IMR-90 (cell line): ENCODE results near the gene CALML4. TPM values are rescaled to one million over a fixed set of nuclear protein-coding genes. Genes with fewer than 3 reads are reported as not detected.

Experiments used
- ATAC-seq: fragments of 200-7000 bp; cut with Tn5 transposase; 2 replicates; pipeline ENCODE4 v1.9.1; 2020; ENCODE audit warnings: low read depth, mild to moderate bottlenecking, moderate library complexity
- BruUV-seq: library from RNA; stranded (reverse); fragments of 400-500 nt; replicated peaks from 2 replicates; lab custom pipeline; 2021; lab: Mats Ljungman, UMichigan
- CTCF ChIA-PET: fragments of 300-600 bp; formaldehyde crosslinking; extraction: SDS; loops from one replicate; lab custom pipeline; 2021; ENCODE audit warnings: antibody characterized with exemption; lab: Yijun Ruan, JAX
- POLR2A ChIA-PET: fragments of 300-600 bp; sonication (Branson Sonifier 250); formaldehyde crosslinking; loops from one replicate; lab custom pipeline; 2022; ENCODE audit warnings: antibody characterized with exemption; ENCODE audit not compliant: unreplicated experiment; lab: Charles Lee
- DNase-seq: peaks from one replicate; pipeline ENCODE4 v3.0.0; 2013
- H2AFZ ChIP-seq: replicated peaks from 2 replicates; pipeline ENCODE3; 2013; ENCODE audit warnings: low read length, mild to moderate bottlenecking; ENCODE audit not compliant: poor library complexity
- H2AK5ac ChIP-seq: 2 replicates; pipeline ENCODE4 v1.6.1; 2013; ENCODE audit warnings: low read depth, low read length, inconsistent platforms
- H2AK9ac ChIP-seq: replicated peaks from 2 replicates; pipeline ENCODE3; 2013; ENCODE audit warnings: mild to moderate bottlenecking, low read depth, low read length, moderate library complexity; ENCODE audit not compliant: poor library complexity
- H2BK120ac ChIP-seq: 2 replicates; pipeline ENCODE4 v1.6.1; 2013; ENCODE audit warnings: low read depth, low read length, inconsistent platforms
- H2BK15ac ChIP-seq: 3 replicates; pipeline ENCODE4 v1.6.1; 2013; ENCODE audit warnings: low read depth, low read length, inconsistent platforms
- H2BK20ac ChIP-seq: 2 replicates; pipeline ENCODE4 v1.6.1; 2013; ENCODE audit warnings: low read depth, mild to moderate bottlenecking, inconsistent platforms, low read length, moderate library complexity
- H2BK5ac ChIP-seq: 2 replicates; pipeline ENCODE4 v1.6.1; 2013; ENCODE audit warnings: mild to moderate bottlenecking, low read depth, low read length, inconsistent platforms; ENCODE audit not compliant: poor library complexity, severe bottlenecking
- H3K14ac ChIP-seq: replicated peaks from 2 replicates; pipeline ENCODE4 v1.6.1; 2013; ENCODE audit warnings: low read depth, low read length, inconsistent platforms
- H3K18ac ChIP-seq: 2 replicates; pipeline ENCODE4 v1.6.1; 2013; ENCODE audit warnings: low read depth, low read length, control low read depth
- H3K23ac ChIP-seq: 2 replicates; pipeline ENCODE4 v1.6.1; 2013; ENCODE audit warnings: low read depth, low read length, inconsistent platforms
- H3K27ac ChIP-seq: 2 replicates; pipeline ENCODE4 v1.5.1; 2013; ENCODE audit warnings: mild to moderate bottlenecking, control low read depth, low read length; ENCODE audit not compliant: insufficient read depth
- H3K27me3 ChIP-seq: 2 replicates; pipeline ENCODE4 v1.6.1; 2013; ENCODE audit warnings: low read length; ENCODE audit not compliant: control insufficient read depth, insufficient read depth
- H3K36me3 ChIP-seq: 2 replicates; pipeline ENCODE4 v1.6.1; 2013; ENCODE audit warnings: low read length, mixed read lengths; ENCODE audit not compliant: control insufficient read depth, insufficient read depth
- H3K4ac ChIP-seq: 2 replicates; pipeline ENCODE4 v1.6.1; 2013; ENCODE audit warnings: low read depth, low read length, inconsistent platforms
- H3K4me1 ChIP-seq: 2 replicates; pipeline ENCODE4 v1.6.1; 2013; ENCODE audit warnings: low read length, mixed read lengths; ENCODE audit not compliant: control insufficient read depth, insufficient read depth
- H3K4me2 ChIP-seq: 2 replicates; pipeline ENCODE4 v1.6.1; 2013; ENCODE audit warnings: low read depth, mild to moderate bottlenecking, control low read depth, low read length, moderate library complexity
- H3K4me3 ChIP-seq: 2 replicates; pipeline ENCODE4 v1.5.1; 2013; ENCODE audit warnings: low read depth, mild to moderate bottlenecking, control low read depth, low read length, moderate library complexity; ENCODE audit not compliant: insufficient read depth
- H3K56ac ChIP-seq: 2 replicates; pipeline ENCODE4 v1.6.1; 2013; ENCODE audit warnings: low read length, inconsistent platforms; ENCODE audit not compliant: insufficient read depth; ENCODE audit errors: extremely low read depth
- H3K79me1 ChIP-seq, 2 experiments: 2 replicates each; pipeline ENCODE4 v1.6.1; 2013; ENCODE audit warnings: low read length in 2 of 2, inconsistent platforms in 1 of 2, low read depth in 1 of 2
- H3K9ac ChIP-seq: 2 replicates; pipeline ENCODE4 v1.6.1; 2013; ENCODE audit warnings: low read depth, low read length, control low read depth
- H3K9me1 ChIP-seq: 2 replicates; pipeline ENCODE4 v1.6.1; 2013; ENCODE audit warnings: low read length, inconsistent platforms; ENCODE audit not compliant: insufficient read depth
- H3K9me3 ChIP-seq: 2 replicates; pipeline ENCODE4 v1.6.1; 2013; ENCODE audit warnings: low read length; ENCODE audit not compliant: control insufficient read depth, insufficient read depth
- H4K20me1 ChIP-seq: 2 replicates; pipeline ENCODE4 v1.6.1; 2013; ENCODE audit warnings: low read length, inconsistent platforms; ENCODE audit not compliant: insufficient read depth
- H4K5ac ChIP-seq: 2 replicates; pipeline ENCODE4 v1.6.1; 2013; ENCODE audit warnings: mild to moderate bottlenecking, low read depth, low read length, control low read depth
- H4K8ac ChIP-seq, 2 experiments: 2 replicates each; pipeline ENCODE4 v1.6.1; 2013; ENCODE audit warnings: low read depth in 2 of 2, low read length in 2 of 2, control low read depth in 1 of 2, inconsistent platforms in 1 of 2
- H4K91ac ChIP-seq: 2 replicates; pipeline ENCODE4 v1.6.1; 2013; ENCODE audit warnings: low read depth, low read length, inconsistent platforms; ENCODE audit not compliant: insufficient read depth
- BHLHE40 ChIP-seq: fragments of 150-350 bp; IDR thresholded peaks from 2 replicates; pipeline ENCODE4 v1.6.1; 2016; ENCODE audit warnings: mild to moderate bottlenecking, low read depth, low read length
- CEBPB ChIP-seq: IDR thresholded peaks from 2 replicates; pipeline ENCODE4 v1.6.1; 2012; ENCODE audit warnings: low read depth, low read length, improper control_type of control experiment
- CHD1 ChIP-seq: IDR thresholded peaks from 2 replicates; pipeline ENCODE4 v1.6.1; 2012; ENCODE audit warnings: low read depth, low read length, improper control_type of control experiment
- FOS ChIP-seq: fragments of 150-350 bp; IDR thresholded peaks from 2 replicates; pipeline ENCODE4 v1.6.1; 2016; ENCODE audit warnings: low read depth, low read length
- MAFK ChIP-seq: IDR thresholded peaks from 2 replicates; pipeline ENCODE4 v1.6.1; 2012; ENCODE audit warnings: low read depth, low read length, improper control_type of control experiment
- MAZ ChIP-seq: IDR thresholded peaks from 2 replicates; pipeline ENCODE4 v1.6.1; 2012; ENCODE audit warnings: low read depth, mild to moderate bottlenecking, low read length, improper control_type of control experiment, moderate library complexity, borderline replicate concordance
- MXI1 ChIP-seq: IDR thresholded peaks from 2 replicates; pipeline ENCODE4 v1.6.1; 2012; ENCODE audit warnings: low read depth, mild to moderate bottlenecking, low read length, moderate library complexity, borderline replicate concordance
- NFE2L2 ChIP-seq: fragments of 150-350 bp; IDR thresholded peaks from 2 replicates; pipeline ENCODE4 v1.6.1; 2016; ENCODE audit warnings: low read depth, mild to moderate bottlenecking, low read length
- POLR2A ChIP-seq: IDR thresholded peaks from 2 replicates; pipeline ENCODE4 v1.6.1; 2012; ENCODE audit warnings: mild to moderate bottlenecking, low read depth, low read length
- RAD21 ChIP-seq: IDR thresholded peaks from 2 replicates; pipeline ENCODE4 v1.6.1; 2012; ENCODE audit warnings: low read length, improper control_type of control experiment
- SMC3 ChIP-seq: fragments of 150-350 bp; IDR thresholded peaks from 2 replicates; pipeline ENCODE4 v1.6.1; 2016; ENCODE audit warnings: low read depth, mild to moderate bottlenecking, antibody characterized with exemption, low read length, moderate library complexity
- dilution Hi-C: fragments of 300-500 bp; cut with HindIII; formaldehyde crosslinking; loops from one replicate; pipeline ENCODE4 v1.14.3; 2018; ENCODE audit warnings: low sequenced_read_pairs; ENCODE audit not compliant: unreplicated experiment
- in situ Hi-C: fragments of 300-500 bp; cut with MboI; formaldehyde crosslinking; loops from 3 replicates; pipeline ENCODE4 v1.14.3; 2019; ENCODE audit warnings: low sequenced_read_pairs, inconsistent platforms, mixed read lengths
- intact Hi-C: fragments of 100-400 bp; cut with micrococcal nuclease; formaldehyde crosslinking; loops from 2 replicates; pipeline ENCODE4 v1.10.0; 2022
- polyA plus RNA-seq, 3 experiments: library from polyadenylated mRNA; depleted of rRNA; stranded (reverse); fragments of >200 nt; gene quantifications; 2 replicates each; pipeline ENCODE4 v1.2.3, GENCODE V29; 2012; ENCODE audit warnings: low replicate concordance in 1 of 3
- total RNA-seq: library from RNA; depleted of rRNA; stranded (reverse); fragments of >200 nt; gene quantifications from 2 replicates; pipeline ENCODE4 v1.2.3, GENCODE V29; 2012
- TF ChIP-seq, protein P1 (sequence below): conservative IDR thresholded peaks from 2 replicates; pipeline ENCODE4 v1.5.1; 2012; ENCODE audit warnings: mild to moderate bottlenecking, low read depth, low read length, improper control_type of control experiment
- TF ChIP-seq, protein P2 (sequence below): fragments of 150-350 bp; IDR thresholded peaks from 2 replicates; pipeline ENCODE4 v1.6.1; 2016; ENCODE audit warnings: low read depth, mild to moderate bottlenecking, low read length, moderate library complexity, borderline replicate concordance

CALML4 gene
- total and polyA plus RNA-seq, 2 of the 4 experiments (the other 2 are of a cell fraction), result 0.36 to 1.3 TPM

DNA sequence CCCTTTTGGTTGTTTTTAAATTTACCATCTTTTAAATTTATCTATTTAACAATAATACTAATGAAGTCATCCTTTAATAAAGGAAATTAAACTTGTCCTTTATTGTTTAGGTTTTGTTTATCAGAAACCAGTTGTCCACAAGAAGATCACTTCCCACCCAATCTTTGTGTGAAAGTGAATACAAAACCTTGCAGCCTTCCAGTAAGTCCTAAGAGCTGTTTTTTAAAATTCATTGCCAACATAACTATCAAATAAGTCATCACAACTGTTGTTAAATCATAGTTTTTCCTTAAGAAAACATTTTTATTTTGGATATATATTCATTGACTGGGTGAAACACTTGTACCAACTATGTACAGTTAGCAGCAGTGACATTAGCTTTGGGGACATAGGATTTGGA, 59.4 kb downstream of the CALML4 start:
- TF ChIP-seq, protein P1, sequence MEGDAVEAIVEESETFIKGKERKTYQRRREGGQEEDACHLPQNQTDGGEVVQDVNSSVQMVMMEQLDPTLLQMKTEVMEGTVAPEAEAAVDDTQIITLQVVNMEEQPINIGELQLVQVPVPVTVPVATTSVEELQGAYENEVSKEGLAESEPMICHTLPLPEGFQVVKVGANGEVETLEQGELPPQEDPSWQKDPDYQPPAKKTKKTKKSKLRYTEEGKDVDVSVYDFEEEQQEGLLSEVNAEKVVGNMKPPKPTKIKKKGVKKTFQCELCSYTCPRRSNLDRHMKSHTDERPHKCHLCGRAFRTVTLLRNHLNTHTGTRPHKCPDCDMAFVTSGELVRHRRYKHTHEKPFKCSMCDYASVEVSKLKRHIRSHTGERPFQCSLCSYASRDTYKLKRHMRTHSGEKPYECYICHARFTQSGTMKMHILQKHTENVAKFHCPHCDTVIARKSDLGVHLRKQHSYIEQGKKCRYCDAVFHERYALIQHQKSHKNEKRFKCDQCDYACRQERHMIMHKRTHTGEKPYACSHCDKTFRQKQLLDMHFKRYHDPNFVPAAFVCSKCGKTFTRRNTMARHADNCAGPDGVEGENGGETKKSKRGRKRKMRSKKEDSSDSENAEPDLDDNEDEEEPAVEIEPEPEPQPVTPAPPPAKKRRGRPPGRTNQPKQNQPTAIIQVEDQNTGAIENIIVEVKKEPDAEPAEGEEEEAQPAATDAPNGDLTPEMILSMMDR, result no peak
- no peak for TF ChIP-seq RAD21
- TF ChIP-seq CHD1, result no peak
- TF ChIP-seq, protein P2, sequence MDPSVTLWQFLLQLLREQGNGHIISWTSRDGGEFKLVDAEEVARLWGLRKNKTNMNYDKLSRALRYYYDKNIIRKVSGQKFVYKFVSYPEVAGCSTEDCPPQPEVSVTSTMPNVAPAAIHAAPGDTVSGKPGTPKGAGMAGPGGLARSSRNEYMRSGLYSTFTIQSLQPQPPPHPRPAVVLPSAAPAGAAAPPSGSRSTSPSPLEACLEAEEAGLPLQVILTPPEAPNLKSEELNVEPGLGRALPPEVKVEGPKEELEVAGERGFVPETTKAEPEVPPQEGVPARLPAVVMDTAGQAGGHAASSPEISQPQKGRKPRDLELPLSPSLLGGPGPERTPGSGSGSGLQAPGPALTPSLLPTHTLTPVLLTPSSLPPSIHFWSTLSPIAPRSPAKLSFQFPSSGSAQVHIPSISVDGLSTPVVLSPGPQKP, result no peak
- no peak for TF ChIP-seq MXI1
- TF ChIP-seq CEBPB, result no peak
- TF ChIP-seq SMC3, result no peak
- no peak for TF ChIP-seq BHLHE40
- TF ChIP-seq FOS, result no peak
- no peak for TF ChIP-seq POLR2A
- TF ChIP-seq NFE2L2, result no peak
- no peak for TF ChIP-seq MAZ
- no peak for TF ChIP-seq MAFK
- Histone ChIP-seq H3K27me3 (no peaks in the 10 kb centered on the region), H3K79me1 (peaks cover 3 to 30% of the 10 kb centered on the region in 2 experiments), H2BK15ac (no peak overlapping the region), H2BK5ac (no peak overlapping the region), H4K5ac (no peak overlapping the region), H4K8ac (no peak overlapping the region), H3K14ac (no peak overlapping the region), H4K91ac (no peak overlapping the region), H3K9ac (no peak overlapping the region), H4K20me1 (peaks cover 3% of the 10 kb centered on the region; the same call in 1 of the 2 replicates), H3K9me1 (no peaks in the 10 kb centered on the region; the same call in 1 of the 2 replicates), H3K9me3 (no peaks in the 10 kb centered on the region), H3K4ac (no peak overlapping the region), H3K56ac (no peak overlapping the region), H3K4me3 (no peak overlapping the region), H2AK5ac (no peak overlapping the region), H2AK9ac (no peak overlapping the region), H3K4me2 (no peak overlapping the region), H2AFZ (no peak overlapping the region), H3K4me1 (peaks cover 4% of the 10 kb centered on the region; the same call in 1 of the 2 replicates), H3K23ac (no peak overlapping the region), H3K27ac (no peak overlapping the region), H3K36me3 (peaks cover 6% of the 10 kb centered on the region), H2BK20ac (no peak overlapping the region), H3K18ac (no peak overlapping the region), H2BK120ac (no peak overlapping the region)
- dilution Hi-C loops, result no loop called here
- DNase-seq (peak; percentile 25), ATAC-seq (peak; percentile 17; the same call in 1 of the 2 replicates)
- ChIA-PET CTCF (no interaction called here), POLR2A (no interaction called here)
- in situ Hi-C loops, result no loop called here
- intact Hi-C loops, result no loop called here
- BruUV-seq, result no TSS peak
